GM18519 (cell line): ENCODE results near the gene IQGAP1.
"Not testable (repeated sequence)": the region's sequence is repeated elsewhere in the genome, so short reads cannot be mapped to it uniquely, and the experiment has no call there.

Experiments used
- ATAC-seq: cut with Tn5 transposase; IDR thresholded peaks from one replicate; pipeline ENCODE4 v1.9.1; 2021; ENCODE audit warnings: mild to moderate bottlenecking, moderate library complexity; ENCODE audit not compliant: unreplicated experiment, low FRiP score

IQGAP1 gene

DNA sequence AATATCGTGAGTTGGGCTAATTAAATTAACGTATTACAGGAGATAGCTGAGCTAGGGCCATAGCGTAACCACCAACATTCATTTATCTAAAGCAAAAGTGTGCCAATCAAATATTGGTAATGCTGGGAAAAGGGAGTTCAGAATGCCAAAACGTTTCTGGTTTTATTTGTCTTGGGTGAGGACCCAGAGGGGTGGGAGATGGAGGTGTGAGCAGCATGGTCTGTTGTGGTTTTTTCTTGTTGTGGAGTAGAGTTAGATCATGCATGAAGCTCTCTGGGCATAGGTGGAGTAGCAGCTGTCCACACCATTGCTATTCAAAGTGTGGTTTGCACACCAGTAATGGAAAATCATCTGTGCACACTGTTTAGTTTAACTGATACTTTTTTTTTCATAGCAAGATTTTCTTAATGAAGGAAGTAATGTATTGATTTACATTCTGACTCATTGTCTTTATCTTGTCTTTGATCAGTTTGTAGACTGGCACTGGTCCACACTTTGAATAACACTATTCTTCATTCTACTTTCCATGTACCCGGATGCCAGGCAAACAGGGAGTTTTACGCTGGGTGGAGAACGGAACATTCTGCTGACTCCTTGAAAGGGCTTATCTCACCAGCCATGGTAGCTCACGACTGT lies 90.9 kb downstream of the IQGAP1 start:
- ATAC-seq, result no peak

DNA sequence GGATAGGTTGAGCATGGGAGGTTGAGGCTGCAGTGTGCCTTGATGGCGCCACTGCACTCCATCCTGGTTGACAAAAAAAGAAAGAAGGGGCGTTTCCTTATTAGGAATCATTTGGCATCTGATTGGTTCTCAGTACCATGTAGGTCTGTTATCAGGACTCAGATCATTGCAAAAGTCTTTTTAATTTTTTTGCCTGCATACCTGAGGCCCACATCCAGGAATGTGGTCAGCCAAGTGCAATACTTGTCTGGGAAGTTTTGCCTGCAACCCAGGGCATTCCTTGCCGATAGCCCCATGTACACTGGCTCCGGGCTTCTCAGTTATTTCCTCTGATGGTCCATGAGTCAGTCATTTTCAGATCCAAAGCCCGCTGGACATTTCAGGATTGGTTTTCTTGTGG lies 91.6 kb downstream of the IQGAP1 start:
- no peak for ATAC-seq

DNA sequence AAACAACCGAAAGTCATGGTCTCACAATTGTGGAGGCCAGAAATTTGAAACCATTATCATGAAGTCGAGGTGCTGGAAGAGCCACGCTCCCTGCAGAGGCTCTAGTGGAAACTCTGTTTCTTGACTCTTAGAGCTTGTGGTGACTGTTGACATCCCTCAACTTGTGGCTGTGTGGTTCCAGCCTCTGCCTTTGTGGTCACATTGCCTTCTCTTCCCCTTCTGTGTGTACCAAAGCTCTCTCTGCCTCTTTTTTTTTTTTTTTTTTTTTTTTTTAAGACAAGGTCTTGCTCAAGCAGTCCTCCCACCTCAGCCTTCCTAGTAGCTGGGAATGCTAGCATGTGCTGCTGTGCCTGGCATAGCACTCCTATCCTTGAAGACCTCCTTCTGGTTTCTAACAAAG lies 93.0 kb downstream of the IQGAP1 start:
- no peak for ATAC-seq

DNA sequence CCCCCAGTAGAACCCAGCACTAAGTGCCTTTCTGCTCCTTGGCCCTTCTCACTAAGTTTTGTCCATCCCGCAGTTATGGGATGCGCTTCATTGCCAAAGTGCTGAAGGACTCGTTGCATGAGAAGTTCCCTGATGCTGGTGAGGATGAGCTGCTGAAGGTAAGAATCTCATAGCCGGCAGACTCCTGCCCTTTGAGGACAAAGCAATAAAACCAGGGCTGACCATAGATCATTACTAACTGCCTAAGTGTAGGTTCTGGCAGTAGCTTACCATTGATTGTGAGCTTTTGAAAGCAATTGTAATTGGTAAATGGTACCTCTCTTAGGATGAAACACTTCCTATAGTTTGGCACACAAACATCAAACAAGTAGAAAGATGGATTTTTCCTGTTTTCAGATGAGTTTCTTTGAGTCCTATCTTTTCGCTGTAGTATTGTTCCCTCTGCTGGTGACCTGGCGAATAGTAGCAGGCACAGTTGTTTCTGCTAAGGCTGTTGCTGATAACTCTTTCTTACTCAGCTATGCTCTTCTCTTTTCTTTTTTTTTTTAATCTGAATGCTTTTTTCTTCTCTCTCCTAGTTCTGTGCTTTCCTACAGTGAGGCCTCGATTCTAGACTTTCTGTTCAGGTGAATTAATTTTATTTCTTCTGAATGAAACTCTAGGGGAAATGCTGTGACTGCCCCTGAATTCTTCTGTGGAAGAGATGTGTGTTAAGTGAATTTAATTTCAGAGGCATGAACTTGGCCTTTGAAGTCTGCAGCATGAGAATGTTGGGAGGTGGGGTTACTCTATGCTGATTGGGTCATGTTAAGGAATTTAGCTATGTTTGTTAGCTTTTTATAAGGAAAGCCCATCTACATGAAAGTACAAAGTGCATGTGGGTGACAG lies 94.3 kb downstream of the IQGAP1 start:
- no peak for ATAC-seq

DNA sequence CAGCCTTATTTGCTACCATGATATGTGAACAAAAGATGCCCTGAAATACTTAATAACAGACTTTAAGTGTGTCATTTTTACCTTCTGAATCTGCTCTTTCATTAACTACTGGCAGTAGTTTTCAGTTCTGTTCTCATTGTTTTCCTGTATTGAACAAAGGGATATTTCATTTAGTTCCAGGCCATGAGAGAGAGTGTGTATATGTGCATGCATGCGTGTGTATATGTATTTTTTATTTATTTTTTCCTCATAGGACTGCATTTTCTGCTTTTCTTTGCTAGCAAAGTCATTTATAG lies 94.9 kb downstream of the IQGAP1 start:
- ATAC-seq, result no peak

DNA sequence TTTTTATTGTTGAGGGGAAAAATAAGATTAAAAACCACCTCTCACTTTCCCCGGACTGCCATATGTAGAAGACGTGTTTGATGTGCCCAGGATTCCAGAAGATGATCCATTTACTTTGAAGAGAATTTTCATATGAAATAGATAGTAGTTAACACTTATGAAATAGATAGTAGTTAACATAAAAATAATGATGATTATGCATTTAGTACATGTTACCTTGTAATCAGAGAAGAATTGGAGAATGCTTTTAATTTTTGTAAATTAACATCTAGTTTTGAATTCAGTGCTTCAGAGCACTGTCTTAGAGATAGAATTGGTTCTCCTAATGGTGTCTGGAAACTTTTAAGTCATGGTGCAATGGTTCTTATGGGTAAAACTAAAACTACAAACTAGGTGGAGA lies 95.6 kb downstream of the IQGAP1 start:
- ATAC-seq, result no peak

DNA sequence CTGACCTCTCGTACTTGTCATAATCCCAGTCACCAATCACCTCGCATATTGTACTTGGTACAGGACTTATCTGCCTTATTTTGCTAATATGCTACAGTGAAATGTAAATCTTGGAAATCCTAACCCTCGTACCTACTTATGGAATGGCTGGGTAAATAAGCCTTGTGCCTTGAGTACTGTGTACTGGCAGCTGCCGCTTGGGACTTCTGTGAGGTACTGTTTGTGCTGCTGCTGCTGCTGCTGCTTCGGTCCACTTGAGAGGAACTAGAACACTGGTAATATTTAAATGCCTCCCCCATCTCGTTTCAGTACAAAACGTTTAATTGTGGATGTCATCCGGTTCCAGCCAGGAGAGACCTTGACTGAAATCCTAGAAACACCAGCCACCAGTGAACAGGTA lies 99.1 kb downstream of the IQGAP1 start:
- ATAC-seq, result no peak

DNA sequence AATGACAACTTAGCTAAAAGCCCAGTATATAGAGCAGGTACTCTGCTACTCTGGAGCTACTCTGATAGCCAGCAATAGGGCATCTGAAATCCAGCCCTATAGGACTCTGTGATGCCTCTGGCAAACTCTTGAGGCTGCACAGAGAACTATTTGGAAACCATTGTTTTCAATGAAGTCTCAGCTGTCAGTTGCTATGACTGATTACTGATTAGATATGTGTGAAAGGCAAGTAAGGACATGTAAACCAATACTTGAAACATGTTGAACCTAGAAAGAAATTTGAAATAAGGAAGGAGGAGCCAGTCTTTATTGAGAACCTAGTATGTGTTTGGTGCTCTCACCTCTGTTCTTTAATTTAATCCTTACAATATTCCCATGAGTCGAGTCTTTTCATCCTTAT lies 101.5 kb downstream of the IQGAP1 start:
- ATAC-seq, result no peak

DNA sequence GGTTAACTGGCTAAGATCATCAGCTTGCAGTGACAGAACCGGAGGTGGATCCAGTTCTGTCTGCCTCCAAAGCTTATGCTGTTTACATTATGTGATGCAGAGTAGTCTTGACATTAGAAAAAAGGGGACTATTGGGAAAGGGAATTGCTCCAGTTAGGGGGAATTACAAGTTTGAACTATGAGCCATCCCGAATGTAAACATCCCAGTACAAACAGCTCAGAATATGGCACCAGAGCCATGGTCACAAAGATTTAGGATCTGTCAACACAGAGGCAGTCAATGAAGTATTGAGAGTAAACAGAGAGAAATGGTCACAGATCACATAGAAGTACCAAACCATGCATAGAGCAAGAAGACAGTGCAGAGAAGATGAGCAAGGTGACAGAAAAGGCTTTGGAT lies 101.9 kb downstream of the IQGAP1 start:
- ATAC-seq, result no peak

DNA sequence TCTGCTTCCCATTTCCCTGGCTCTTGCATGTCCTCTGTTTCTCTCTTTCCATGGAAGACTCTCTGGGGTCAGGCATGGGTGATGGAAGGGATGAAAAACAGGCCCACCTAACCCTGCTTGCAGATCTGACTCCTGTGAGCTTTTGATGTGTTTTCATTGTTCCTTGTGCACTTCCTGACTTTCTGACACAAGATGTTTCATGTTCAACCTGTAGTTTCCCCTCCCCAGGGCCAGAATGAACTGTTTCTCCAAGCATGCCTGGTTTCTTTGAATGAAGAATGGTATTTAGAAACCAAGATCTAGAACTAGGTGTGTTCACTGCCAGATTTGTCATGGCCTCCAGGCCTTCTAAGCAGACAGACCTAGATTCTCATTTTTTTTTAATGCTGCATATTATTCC lies 105.6 kb downstream of the IQGAP1 start:
- ATAC-seq, result no peak

DNA sequence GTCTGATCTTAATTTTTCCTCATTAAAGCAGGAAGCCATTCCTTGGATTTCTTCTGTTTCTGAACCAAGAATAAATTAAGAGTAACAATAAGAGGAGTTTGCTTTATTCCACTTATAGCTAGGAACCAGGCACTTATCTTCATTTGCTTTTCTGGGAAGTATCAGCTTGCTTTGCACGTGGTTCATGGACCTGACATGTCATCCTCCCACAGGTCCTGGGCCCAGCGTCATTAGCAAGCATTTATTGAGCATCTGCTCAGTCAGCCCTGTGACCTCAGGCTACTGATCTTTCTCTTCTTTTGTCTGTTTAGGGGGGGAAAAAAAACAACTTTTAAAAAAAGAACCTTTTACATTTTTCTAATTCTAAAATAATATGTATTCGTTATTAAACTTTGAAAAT lies 107.0 kb downstream of the IQGAP1 start:
- no peak for ATAC-seq

DNA sequence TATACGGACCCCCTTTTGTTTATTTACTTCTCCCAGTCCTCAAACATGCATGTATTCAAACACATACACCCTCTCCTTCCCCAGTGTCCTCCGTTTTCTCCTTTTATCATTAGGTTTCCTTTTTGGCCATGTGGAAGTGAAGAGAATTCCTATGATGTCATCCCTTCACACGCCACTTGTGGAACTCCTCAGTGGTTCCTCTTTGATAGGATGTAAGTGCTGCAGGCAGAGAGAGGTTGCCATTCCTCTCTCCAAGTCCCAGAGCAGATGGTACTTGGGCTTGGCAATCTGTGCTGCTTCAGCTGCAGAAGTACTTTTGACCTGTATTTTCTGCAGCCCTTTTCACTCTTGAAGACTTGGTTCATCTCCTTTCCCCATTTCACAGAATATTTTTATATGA lies 108.7 kb downstream of the IQGAP1 start:
- ATAC-seq, result no peak

DNA sequence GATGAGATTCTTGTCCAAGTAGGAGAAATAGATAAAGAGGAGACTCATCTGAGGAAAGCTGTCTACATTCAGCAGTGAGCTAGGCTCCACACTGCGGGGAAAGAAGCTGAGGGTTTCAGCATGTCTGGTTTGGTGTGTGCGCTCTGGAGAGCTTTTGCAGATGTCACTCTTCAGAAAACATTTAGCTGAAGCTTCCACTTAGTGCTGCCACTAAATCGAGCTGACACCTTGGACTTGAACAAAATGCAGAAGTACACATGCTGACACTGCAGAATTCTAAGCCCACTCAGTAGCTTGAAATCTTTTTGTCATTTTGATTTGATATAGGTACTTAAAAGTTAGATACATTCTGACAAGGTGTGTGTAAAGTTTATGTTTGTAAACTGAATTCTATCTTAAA lies 109.3 kb downstream of the IQGAP1 start:
- no peak for ATAC-seq

DNA sequence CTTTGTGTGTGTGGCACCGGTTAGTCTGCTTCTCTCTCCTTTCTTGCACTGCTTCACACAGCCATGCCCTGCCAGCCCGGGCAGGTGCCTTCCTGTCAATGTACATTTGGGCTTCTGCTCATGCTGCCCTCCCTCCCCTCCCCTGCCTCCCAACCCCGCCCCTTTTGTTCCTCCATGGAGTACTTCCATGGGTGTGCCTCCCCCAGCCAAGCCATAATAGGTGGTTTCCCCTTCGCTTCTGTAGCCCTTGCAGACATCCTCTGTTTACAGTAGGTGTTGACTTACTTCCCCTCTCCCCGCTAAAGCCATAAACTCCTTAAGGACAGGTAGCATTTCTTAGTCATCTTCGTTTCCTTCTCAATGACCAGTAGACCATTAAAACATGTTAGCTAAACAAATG lies 109.9 kb downstream of the IQGAP1 start:
- ATAC-seq, result no peak

DNA sequence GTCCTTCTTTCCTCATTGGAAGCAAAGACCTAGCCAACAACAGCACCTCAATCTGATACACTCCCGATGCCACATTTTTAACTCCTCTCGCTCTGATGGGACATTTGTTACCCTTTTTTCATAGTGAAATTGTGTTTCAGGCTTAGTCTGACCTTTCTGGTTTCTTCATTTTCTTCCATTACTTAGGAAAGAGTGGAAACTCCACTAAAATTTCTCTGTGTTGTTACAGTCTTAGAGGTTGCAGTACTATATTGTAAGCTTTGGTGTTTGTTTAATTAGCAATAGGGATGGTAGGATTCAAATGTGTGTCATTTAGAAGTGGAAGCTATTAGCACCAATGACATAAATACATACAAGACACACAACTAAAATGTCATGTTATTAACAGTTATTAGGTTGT lies 112.1 kb downstream of the IQGAP1 start:
- ATAC-seq, result no peak

DNA sequence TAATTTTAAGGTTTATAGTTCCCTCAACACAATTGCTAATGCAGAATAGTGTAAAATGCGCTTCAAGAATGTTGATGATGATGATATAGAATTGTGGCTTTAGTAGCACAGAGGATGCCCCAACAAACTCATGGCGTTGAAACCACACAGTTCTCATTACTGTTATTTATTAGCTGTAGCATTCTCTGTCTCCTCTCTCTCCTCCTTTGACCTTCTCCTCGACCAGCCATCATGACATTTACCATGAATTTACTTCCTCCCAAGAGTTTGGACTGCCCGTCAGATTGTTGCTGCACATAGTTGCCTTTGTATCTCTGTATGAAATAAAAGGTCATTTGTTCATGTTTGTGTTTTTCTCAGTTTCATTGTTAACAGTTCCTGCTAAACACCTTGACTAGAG lies 113.9 kb downstream of the IQGAP1 start:
- ATAC-seq, result no peak

DNA sequence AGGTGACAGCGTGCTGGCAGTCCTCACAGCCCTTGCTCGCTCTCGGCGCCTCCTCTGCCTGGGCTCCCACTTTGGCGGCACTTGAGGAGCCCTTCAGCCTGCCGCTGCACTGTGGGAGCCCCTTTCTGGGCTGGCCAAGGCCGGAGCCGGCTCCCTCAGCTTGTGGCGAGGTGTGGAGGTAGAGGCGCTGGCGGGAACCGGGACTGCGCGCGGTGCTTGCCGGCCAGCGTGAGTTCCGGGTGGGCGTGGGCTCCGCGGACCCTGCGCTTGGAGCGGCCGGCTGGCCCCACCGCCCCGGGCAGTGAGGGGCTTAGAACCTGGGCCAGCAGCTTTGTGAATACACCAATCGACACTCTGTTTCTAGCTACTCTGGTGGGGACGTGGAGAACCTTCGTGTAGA lies 122.7 kb downstream of the IQGAP1 start:
- ATAC-seq, result not testable (repeated sequence)

DNA sequence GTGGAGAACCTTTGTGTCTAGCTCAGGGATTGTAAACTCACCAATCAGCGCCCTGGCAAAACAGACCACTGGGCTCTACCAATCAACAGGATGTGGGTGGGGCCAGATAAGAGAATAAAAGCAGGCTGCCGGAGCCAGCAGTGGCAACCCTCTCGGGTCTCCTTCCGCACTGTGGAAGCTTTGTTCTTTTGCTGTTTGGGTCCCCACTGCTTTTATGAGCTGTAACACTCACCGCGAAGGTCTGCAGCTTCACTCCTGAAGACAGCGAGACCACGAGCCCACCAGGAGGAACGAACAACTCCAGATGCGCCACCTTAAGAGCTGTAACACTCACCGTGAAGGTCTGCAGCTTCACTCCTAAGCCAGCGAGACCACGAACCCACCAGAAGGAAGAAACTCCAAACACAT lies 123.2 kb downstream of the IQGAP1 start:
- not testable (repeated sequence) for ATAC-seq

DNA sequence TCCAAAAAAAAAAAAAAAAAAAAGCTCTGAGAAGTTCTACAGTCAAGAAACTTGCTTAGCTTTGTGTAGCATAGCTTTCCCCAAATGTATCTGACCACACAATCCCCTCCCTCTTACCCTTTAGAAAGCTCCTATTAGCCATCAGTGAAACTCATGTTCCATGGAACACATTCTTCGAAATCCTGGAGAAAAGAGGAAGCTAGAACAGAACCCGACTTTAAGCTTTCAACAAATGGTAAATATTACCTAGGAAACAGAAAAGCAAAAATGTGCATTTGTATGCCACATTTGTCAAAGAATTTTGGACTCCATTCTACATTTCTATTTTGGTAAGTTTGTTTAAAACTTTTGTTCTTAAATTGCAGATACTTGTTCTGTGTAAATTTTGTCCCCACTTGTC lies 124.2 kb downstream of the IQGAP1 start:
- ATAC-seq, result no peak

DNA sequence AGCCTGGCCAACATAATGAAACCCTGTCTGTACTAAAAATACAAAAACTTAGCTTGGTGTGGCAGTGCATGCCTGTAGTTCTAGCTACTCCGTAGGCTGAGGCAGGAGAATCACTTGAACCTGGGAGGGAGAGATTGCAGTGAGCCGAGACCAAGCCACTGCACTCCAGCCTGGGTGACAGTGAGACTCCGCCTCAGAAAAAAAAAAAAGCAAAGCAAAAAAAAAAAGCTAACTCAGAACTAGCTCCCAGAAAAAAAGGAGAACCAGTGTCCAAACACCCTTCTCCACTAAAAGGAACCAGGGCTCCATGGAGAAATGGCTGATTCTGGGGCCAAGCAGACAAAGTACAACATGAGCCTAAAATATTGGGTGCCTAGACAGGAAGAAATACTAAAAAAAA lies 124.9 kb downstream of the IQGAP1 start:
- ATAC-seq, result no peak

DNA sequence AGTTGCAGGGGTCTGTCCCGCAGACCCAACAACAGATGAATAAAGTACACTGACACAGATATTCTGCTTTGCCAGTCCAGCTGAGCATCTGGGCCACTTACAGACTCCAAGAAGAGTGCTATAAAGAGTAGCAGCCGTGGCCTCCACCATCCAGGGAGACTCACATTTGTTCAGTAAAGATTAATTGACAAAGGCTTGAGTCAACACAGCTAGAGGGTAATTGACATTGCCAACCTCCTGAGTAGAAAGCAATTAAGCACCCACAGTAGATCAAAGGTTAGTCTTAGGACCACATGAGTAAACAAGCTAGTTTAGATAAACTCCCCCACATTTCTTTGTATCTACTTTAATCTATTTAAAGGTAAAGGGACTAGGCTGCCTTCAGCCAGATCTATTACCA lies 125.4 kb downstream of the IQGAP1 start:
- ATAC-seq, result no peak

DNA sequence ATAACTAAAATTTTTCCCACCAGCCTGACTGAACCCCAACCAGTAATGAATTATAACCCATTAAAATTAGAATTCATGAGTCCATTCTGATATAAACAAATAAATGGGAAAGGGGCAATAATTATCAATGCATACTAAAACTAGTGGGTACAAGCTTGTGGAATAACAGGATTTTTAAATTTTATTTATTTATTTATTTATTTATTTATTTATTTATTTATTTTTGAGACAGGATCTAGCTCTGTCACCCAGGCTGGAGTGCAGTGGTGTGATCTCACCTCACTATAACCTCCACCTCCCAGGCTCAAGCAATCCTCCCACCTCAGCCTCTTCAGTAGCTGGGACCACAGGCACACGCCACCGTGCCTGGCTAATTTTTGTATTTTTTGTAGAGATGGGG lies 125.9 kb downstream of the IQGAP1 start:
- ATAC-seq, result not testable (repeated sequence)
